Muscle of arm (tissue), 12 donors: ENCODE data around the gene POLR1B. TPM values are rescaled to one million over a fixed set of nuclear protein-coding genes. Genes with fewer than 3 reads are reported as not detected.

Source experiments
- DNase-seq: peaks from one replicate; pipeline ENCODE4 v3.0.0-alpha.2; 2013
- polyA plus RNA-seq, 12 donors: library from polyadenylated mRNA; unstranded; fragments of 120-200 nt; gene quantifications; one replicate each; pipeline ENCODE4 v1.2.1, GENCODE V29; 2013; ENCODE audit not compliant: insufficient read length in 12 of 12

POLR1B gene
- polyA plus RNA-seq, 12 donors = 9.9 to 17.7 (median 14.8) TPM; not detected in 1

- no peak for DNase-seq
Measured at GRCh38 chr2:112626604-112627059, 84.4 kb downstream of the POLR1B start.

Other genes starting within 250 kb of the POLR1B start
- gene RGPD8, start 108.8 kb upstream of the POLR1B start, polyA plus RNA-seq = 1 to 10 TPM in 11 of 12 donors, not detected in 1; 2.2 to 8.1 (median 3.5) TPM
- 10 to 100 TPM in 11 of 12 donors, not detected in 1; 26.2 to 46.7 (median 42.0) TPM for gene TTL, start 60.3 kb upstream of the POLR1B start, polyA plus RNA-seq
- gene CHCHD5, start 42.1 kb downstream of the POLR1B start, polyA plus RNA-seq = 10 to 100 TPM in 11 of 12 donors, not detected in 1; 18.1 to 56.7 (median 23.9) TPM
- 10 to 100 TPM in 11 of 12 donors, not detected in 1; 17.4 to 31.1 (median 24.8) TPM for gene SLC20A1, start 103.5 kb downstream of the POLR1B start, polyA plus RNA-seq
- 1 to 10 TPM in 1 of 12 donors, not detected in 11; 1.5 TPM for gene NT5DC4, start 178.6 kb downstream of the POLR1B start, polyA plus RNA-seq
- gene CKAP2L, start 222.1 kb downstream of the POLR1B start, polyA plus RNA-seq = 10 to 100 TPM in 5 of 12 donors, 1 to 10 TPM in 6, not detected in 1; 6.1 to 22.5 (median 9.8) TPM
- gene IL1A, start 242.0 kb downstream of the POLR1B start, polyA plus RNA-seq = under 1 TPM in 3 of 12 donors, not detected in 9; 0.08 to 0.28 (median 0.18) TPM